MCF 10A (cell line): ENCODE results near the gene BTBD1. TPM values are rescaled to one million over a fixed set of nuclear protein-coding genes. Genes with fewer than 3 reads are reported as not detected.

Experiments
- BruUV-seq: library from RNA; stranded (reverse); fragments of 400-500 nt; replicated peaks from 2 replicates; lab custom pipeline; 2021; lab: Mats Ljungman, UMichigan
- CTCF ChIA-PET: fragments of 300-600 bp; sonication (Branson Sonifier 250); formaldehyde crosslinking; extraction: SDS; loops from one replicate; lab custom pipeline; 2021; ENCODE audit warnings: antibody characterized with exemption, inconsistent platforms; lab: Yijun Ruan, JAX
- POLR2A ChIA-PET: fragments of 300-600, 350-650 bp; sonication (Branson Sonifier 250); formaldehyde crosslinking; extraction: SDS; loops from one replicate; lab custom pipeline; 2020; ENCODE audit warnings: antibody characterized with exemption, inconsistent platforms; lab: Yijun Ruan, JAX
- DNase-seq: peaks from one replicate; pipeline ENCODE4 v3.0.0-alpha.2; 2018; ENCODE audit not compliant: unreplicated experiment
- H3K27ac Mint-ChIP-seq: one replicate; pipeline ENCODE4 v1.8.0; 2022; ENCODE audit warnings: mild to moderate bottlenecking, low read depth, mixed read lengths; ENCODE audit not compliant: unreplicated experiment
- H3K27me3 Mint-ChIP-seq: one replicate; pipeline ENCODE4 v1.8.0; 2022; ENCODE audit warnings: mixed read lengths; ENCODE audit not compliant: insufficient read depth, unreplicated experiment
- H3K36me3 Mint-ChIP-seq: one replicate; pipeline ENCODE4 v1.8.0; 2022; ENCODE audit warnings: mild to moderate bottlenecking, moderate library complexity, mixed read lengths; ENCODE audit not compliant: insufficient read depth, unreplicated experiment
- H3K4me1 Mint-ChIP-seq: one replicate; pipeline ENCODE4 v1.8.0; 2022; ENCODE audit warnings: mixed read lengths; ENCODE audit not compliant: insufficient read depth, unreplicated experiment
- H3K4me3 Mint-ChIP-seq: one replicate; pipeline ENCODE4 v1.8.0; 2022; ENCODE audit warnings: mild to moderate bottlenecking, moderate library complexity, mixed read lengths; ENCODE audit not compliant: unreplicated experiment
- H3K9me3 Mint-ChIP-seq: one replicate; pipeline ENCODE4 v1.8.0; 2022; ENCODE audit warnings: mixed read lengths; ENCODE audit not compliant: unreplicated experiment
- intact Hi-C: fragments of 100-400 bp; cut with micrococcal nuclease; formaldehyde crosslinking; loops from 2 replicates; pipeline ENCODE4 v1.14.1; 2022
- total RNA-seq: library from RNA; stranded (reverse); gene quantifications from 2 replicates; pipeline ENCODE4 v1.2.3, GENCODE V29; 2022
- TF ChIP-seq, protein P1 (sequence below): fragments of 200-600 bp; IDR thresholded peaks from one replicate; pipeline ENCODE4 v1.8.0; 2022; ENCODE audit warnings: antibody characterized with exemption, mild to moderate bottlenecking; ENCODE audit not compliant: unreplicated experiment

Gene BTBD1
- total RNA-seq, 1 experiment from 2014 or later, result 57.0 TPM

DNA sequence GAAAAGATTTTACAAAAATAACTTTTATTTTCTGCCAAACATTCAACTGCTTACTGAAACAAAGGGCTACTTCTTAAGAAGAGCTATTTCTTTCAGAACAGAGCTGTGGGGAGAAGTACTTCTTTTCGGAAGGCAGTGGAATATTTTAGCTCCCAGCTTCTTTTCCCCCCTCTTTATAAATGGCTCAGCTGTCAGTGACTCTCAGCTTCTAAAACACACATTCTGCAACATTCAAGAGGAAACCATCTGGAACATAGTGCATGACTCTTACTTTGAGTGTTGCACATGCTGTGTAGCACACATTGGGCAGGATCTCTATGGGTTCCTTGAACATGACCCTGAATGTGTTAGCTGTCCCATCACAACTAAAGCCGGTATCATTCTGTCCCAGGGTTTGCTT, 48.6 kb downstream of the BTBD1 start:
- Mint-ChIP-seq H3K4me1 (peaks cover 9% of the 10 kb centered on the region), H3K4me3 (no peak overlapping the region), H3K9me3 (no peaks in the 10 kb centered on the region), H3K27me3 (no peaks in the 10 kb centered on the region), H3K36me3 (peaks cover 47% of the 10 kb centered on the region), H3K27ac (no peak overlapping the region)
- no peak for DNase-seq
- intact Hi-C loops, result no loop called here
- ChIA-PET CTCF (interaction anchor here (0.6 to 1.0 kb wide), 2 partner anchors 8 to 473 kb away, joined by 4 to 5 read pairs; no protein-coding TSS in a partner anchor), POLR2A (interaction anchor here (1.0 to 1.5 kb wide), 2 partner anchors 15 to 44 kb away, joined by 3 to 4 read pairs; no protein-coding TSS in a partner anchor)
- TF ChIP-seq, protein P1, sequence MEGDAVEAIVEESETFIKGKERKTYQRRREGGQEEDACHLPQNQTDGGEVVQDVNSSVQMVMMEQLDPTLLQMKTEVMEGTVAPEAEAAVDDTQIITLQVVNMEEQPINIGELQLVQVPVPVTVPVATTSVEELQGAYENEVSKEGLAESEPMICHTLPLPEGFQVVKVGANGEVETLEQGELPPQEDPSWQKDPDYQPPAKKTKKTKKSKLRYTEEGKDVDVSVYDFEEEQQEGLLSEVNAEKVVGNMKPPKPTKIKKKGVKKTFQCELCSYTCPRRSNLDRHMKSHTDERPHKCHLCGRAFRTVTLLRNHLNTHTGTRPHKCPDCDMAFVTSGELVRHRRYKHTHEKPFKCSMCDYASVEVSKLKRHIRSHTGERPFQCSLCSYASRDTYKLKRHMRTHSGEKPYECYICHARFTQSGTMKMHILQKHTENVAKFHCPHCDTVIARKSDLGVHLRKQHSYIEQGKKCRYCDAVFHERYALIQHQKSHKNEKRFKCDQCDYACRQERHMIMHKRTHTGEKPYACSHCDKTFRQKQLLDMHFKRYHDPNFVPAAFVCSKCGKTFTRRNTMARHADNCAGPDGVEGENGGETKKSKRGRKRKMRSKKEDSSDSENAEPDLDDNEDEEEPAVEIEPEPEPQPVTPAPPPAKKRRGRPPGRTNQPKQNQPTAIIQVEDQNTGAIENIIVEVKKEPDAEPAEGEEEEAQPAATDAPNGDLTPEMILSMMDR, result no peak
- BruUV-seq, result no TSS peak

DNA sequence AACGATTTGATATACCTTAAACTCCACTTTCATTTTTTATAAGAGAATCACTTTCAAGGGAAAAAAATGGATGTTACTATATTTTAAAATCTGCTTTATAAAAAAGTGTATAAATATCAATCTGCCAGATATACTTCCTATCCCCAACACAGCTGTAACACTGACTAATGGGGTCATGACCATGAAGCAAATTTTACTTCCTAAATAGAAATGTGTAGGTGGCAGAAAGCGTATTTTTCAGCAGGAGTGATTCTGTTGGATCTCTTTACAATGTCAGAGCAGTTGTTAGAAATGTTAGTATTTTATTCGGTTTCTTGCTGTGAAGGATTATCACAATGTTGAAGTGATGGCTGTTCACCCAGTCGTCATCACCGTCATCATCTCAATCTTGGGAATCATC, 50.1 kb downstream of the BTBD1 start:
- intact Hi-C loops, result no loop called here
- ChIA-PET POLR2A (interaction anchor here (1.3 kb wide), 1 partner anchor 466 kb away, joined by 4 read pairs; no protein-coding TSS in a partner anchor), CTCF (no interaction called here)
- no peak for DNase-seq
- Mint-ChIP-seq H3K36me3 (peaks cover 47% of the 10 kb centered on the region), H3K27me3 (no peaks in the 10 kb centered on the region), H3K4me3 (no peak overlapping the region), H3K4me1 (peaks cover 22% of the 10 kb centered on the region), H3K27ac (no peak overlapping the region), H3K9me3 (no peaks in the 10 kb centered on the region)
- TF ChIP-seq, protein P1, result no peak
- BruUV-seq, result no TSS peak

DNA sequence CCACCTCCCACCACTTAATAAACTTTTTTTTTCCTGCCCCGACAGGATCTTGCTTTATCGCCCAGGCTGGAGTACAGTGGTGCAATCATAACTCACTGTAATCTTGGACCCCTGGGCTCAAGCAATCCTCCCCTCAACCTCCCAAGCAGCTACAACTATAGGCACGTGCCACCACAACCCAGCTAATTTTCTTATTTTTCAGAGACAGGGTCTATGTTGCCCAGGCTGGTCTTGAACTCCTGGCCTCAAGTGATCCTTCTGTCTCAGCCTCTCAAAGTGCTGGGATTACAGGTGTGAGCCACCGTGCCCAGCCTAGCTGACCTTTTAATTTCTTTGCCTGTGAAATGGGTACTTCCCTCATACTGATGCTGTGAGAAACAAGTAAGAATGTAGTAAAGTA, 51.7 kb downstream of the BTBD1 start:
- Mint-ChIP-seq H3K36me3 (peaks cover 40% of the 10 kb centered on the region), H3K9me3 (no peaks in the 10 kb centered on the region), H3K27ac (no peak overlapping the region), H3K4me3 (no peak overlapping the region), H3K27me3 (no peaks in the 10 kb centered on the region), H3K4me1 (peaks cover 24% of the 10 kb centered on the region)
- no TSS peak for BruUV-seq
- POLR2A ChIA-PET, result interaction anchor here (1.2 kb wide), 1 partner anchor 52 kb away, joined by 3 read pairs; no protein-coding TSS in a partner anchor
- DNase-seq, result no peak
- TF ChIP-seq, protein P1, result no peak
- intact Hi-C loops, result no loop called here
- CTCF ChIA-PET, result no interaction called here

GRCh38 chr15:83014205-83014653, 52.8 kb downstream of the BTBD1 start:
- Mint-ChIP-seq H3K27me3 (no peaks in the 10 kb centered on the region), H3K4me1 (peaks cover 24% of the 10 kb centered on the region), H3K27ac (no peak overlapping the region), H3K9me3 (no peaks in the 10 kb centered on the region), H3K36me3 (peaks cover 32% of the 10 kb centered on the region), H3K4me3 (no peak overlapping the region)
- no peak for DNase-seq
- POLR2A ChIA-PET, result interaction anchor here (1.2 to 1.3 kb wide), 2 partner anchors 8 to 53 kb away, joined by 3 to 5 read pairs; no protein-coding TSS in a partner anchor
- intact Hi-C loops, result loop anchor here (5.0 kb wide), 1 partner anchor 53 kb away; the partner anchor contains the start of gene BTBD1
- CTCF ChIA-PET, result interaction anchor here (0.6 kb wide), 1 partner anchor 516 kb away, joined by 3 read pairs; no protein-coding TSS in a partner anchor
- BruUV-seq, result no TSS peak
- TF ChIP-seq, protein P1, result no peak
